GM12878 (cell line): ENCODE measurements around the gene LTBP3. TPM values are rescaled to one million over a fixed set of nuclear protein-coding genes. Genes with fewer than 3 reads are reported as not detected.

ENCODE experiments used
- HDAC6 ChIP-seq: fragments of 200-600 bp; sonication (generic); IDR thresholded peaks from one replicate; pipeline ENCODE4 v1.8.0; 2017; ENCODE audit warnings: antibody characterized with exemption; ENCODE audit not compliant: unreplicated experiment
- IKZF2 ChIP-seq, 2 experiments: fragments of 450-650 bp; IDR thresholded peaks; 2 replicates each; pipeline ENCODE4 v1.6.1; 2017; ENCODE audit warnings: mild to moderate bottlenecking in 2 of 2, moderate library complexity in 2 of 2
- KDM1A ChIP-seq: fragments of 200-600 bp; sonication (generic); IDR thresholded peaks from 2 replicates; pipeline ENCODE4 v1.6.1; 2016; ENCODE audit warnings: borderline replicate concordance
- KLF5 ChIP-seq: fragments of 450-650 bp; IDR thresholded peaks from 2 replicates; pipeline ENCODE4 v1.6.1; 2014; ENCODE audit warnings: mild to moderate bottlenecking; ENCODE audit not compliant: partially characterized antibody
- MYC ChIP-seq: IDR thresholded peaks from 2 replicates; pipeline ENCODE4 v1.6.1; 2011; ENCODE audit warnings: mild to moderate bottlenecking, low read length, moderate library complexity, inconsistent platforms; ENCODE audit not compliant: insufficient read depth, insufficient replicate concordance, insufficient read length, severe bottlenecking
- POLR2A ChIP-seq: IDR thresholded peaks from 2 replicates; pipeline ENCODE4 v1.6.1; 2011; ENCODE audit warnings: low read depth, mild to moderate bottlenecking, low read length
- POLR2AphosphoS2 ChIP-seq: IDR thresholded peaks from 2 replicates; pipeline ENCODE4 v1.6.1; 2011; ENCODE audit warnings: low read depth, mild to moderate bottlenecking, low read length, improper control_type of control experiment, moderate library complexity
- RB1 ChIP-seq: fragments of 450-650 bp; formaldehyde crosslinking; IDR thresholded peaks from 2 replicates; pipeline ENCODE4 v1.6.1; 2017; ENCODE audit warnings: mild to moderate bottlenecking, borderline replicate concordance
- STAT1 ChIP-seq: fragments of 450-650 bp; conservative IDR thresholded peaks from 2 replicates; pipeline ENCODE4 v1.6.1; 2014; ENCODE audit warnings: antibody characterized with exemption, mild to moderate bottlenecking
- SUZ12 ChIP-seq: fragments of 200-600 bp; sonication (generic); IDR thresholded peaks from one replicate; pipeline ENCODE4 v1.6.1; 2018; ENCODE audit warnings: antibody characterized with exemption, mild to moderate bottlenecking; ENCODE audit not compliant: unreplicated experiment
- TCF7 ChIP-seq: IDR thresholded peaks from 2 replicates; pipeline ENCODE4 v1.6.1; 2014; ENCODE audit warnings: antibody characterized with exemption, borderline replicate concordance
- YBX1 ChIP-seq: fragments of 450-650 bp; IDR thresholded peaks from 2 replicates; pipeline ENCODE4 v1.6.1; 2016; ENCODE audit warnings: antibody characterized with exemption
- ZNF217 ChIP-seq: fragments of 450-650 bp; IDR thresholded peaks from 2 replicates; pipeline ENCODE4 v1.6.1; 2017; ENCODE audit warnings: antibody characterized with exemption, mild to moderate bottlenecking
- ZNF274 ChIP-seq: IDR thresholded peaks from one replicate; pipeline ENCODE4 v1.8.0; 2011; ENCODE audit not compliant: insufficient read length, insufficient read depth
- ZNF622 ChIP-seq: fragments of 450-650 bp; IDR thresholded peaks from 2 replicates; pipeline ENCODE4 v1.6.1; 2017; ENCODE audit warnings: mild to moderate bottlenecking, inconsistent platforms
- ZZZ3 ChIP-seq: IDR thresholded peaks from 2 replicates; pipeline ENCODE4 v1.6.1; 2011; ENCODE audit warnings: low read depth; ENCODE audit not compliant: control insufficient read depth, insufficient read length
- polyA plus RNA-seq, 11 experiments: library from polyadenylated mRNA; depleted of rRNA in 4 of 11; unstranded in 6 of 11; stranded (reverse) in 5 of 11; fragments of >200 nt; fragmentation: Nextera tagmentation in 4 of 11; fragmentation: Illumina TruSeq in 1 of 11; extraction: Ambion mirVana in 4 of 11; extraction: Trizol in 1 of 11; gene quantifications; 1 replicate in 1 of 11; 2 replicates in 10 of 11; pipeline versions ENCODE4 v1.2.1 to v1.2.3, GENCODE V29; 2011 to 2016; ENCODE audit warnings: inconsistent platforms in 2 of 11, missing spikeins in 2 of 11, low read depth in 1 of 11
- total RNA-seq, 4 experiments: library from RNA; depleted of rRNA in 3 of 4; stranded (reverse); fragments of >200 nt in 3 of 4; fragmentation: Illumina TruSeq in 1 of 4; extraction: Trizol in 1 of 4; gene quantifications; 2 replicates each; pipeline versions ENCODE4 v1.2.1 to v1.2.3, GENCODE V29; 2013 to 2021
- TF ChIP-seq, protein P1 (sequence below): fragments of 450-650 bp; IDR thresholded peaks from 2 replicates; pipeline ENCODE4 v1.6.1; 2016; ENCODE audit warnings: mild to moderate bottlenecking
- TF ChIP-seq, protein P2 (sequence below): IDR thresholded peaks from 2 replicates; pipeline ENCODE4 v1.6.1; 2012; ENCODE audit warnings: low read depth, low read length, improper control_type of control experiment
- TF ChIP-seq, protein P3 (sequence below): fragments of 450-650 bp; IDR thresholded peaks from 2 replicates; pipeline ENCODE4 v1.6.1; 2014; ENCODE audit warnings: mild to moderate bottlenecking
- TF ChIP-seq, protein P4 (sequence below): IDR thresholded peaks from 2 replicates; pipeline ENCODE4 v1.6.1; 2012; ENCODE audit warnings: low read length, inconsistent platforms
- TF ChIP-seq, protein P5 (sequence below): fragments of 450-650 bp; IDR thresholded peaks from 2 replicates; pipeline ENCODE4 v1.6.1; 2018; ENCODE audit warnings: mild to moderate bottlenecking, low read depth, moderate library complexity; ENCODE audit not compliant: partially characterized antibody
- TF ChIP-seq, protein P6 (sequence below): fragments of 150-350 bp; IDR thresholded peaks from 2 replicates; pipeline ENCODE4 v1.6.1; 2014; ENCODE audit warnings: mild to moderate bottlenecking, low read depth, low read length

LTBP3 gene
- total and polyA plus RNA-seq, 10 of the 15 experiments (the other 5 are each of a cell fraction or from before 2014, with no cell fraction given), result 2.2 to 12.2 (median 6.2) TPM; not detected in 2

DNA sequence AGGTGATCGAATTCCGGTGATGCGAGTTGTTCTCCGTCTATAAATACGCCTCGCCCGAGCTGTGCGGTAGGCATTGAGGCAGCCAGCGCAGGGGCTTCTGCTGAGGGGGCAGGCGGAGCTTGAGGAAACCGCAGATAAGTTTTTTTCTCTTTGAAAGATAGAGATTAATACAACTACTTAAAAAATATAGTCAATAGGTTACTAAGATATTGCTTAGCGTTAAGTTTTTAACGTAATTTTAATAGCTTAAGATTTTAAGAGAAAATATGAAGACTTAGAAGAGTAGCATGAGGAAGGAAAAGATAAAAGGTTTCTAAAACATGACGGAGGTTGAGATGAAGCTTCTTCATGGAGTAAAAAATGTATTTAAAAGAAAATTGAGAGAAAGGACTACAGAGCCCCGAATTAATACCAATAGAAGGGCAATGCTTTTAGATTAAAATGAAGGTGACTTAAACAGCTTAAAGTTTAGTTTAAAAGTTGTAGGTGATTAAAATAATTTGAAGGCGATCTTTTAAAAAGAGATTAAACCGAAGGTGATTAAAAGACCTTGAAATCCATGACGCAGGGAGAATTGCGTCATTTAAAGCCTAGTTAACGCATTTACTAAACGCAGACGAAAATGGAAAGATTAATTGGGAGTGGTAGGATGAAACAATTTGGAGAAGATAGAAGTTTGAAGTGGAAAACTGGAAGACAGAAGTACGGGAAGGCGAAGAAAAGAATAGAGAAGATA is 59.0 kb downstream of the LTBP3 start, which contains the start of gene MALAT1 (continued):
- TF ChIP-seq MYC (no peak), POLR2A (peak; percentile 92), HDAC6 (peak; percentile 62), POLR2AphosphoS2 (peak; percentile 100), ZNF622 (no peak), ZNF217 (no peak), ZZZ3 (no peak), KDM1A (no peak), RB1 (peak; percentile 79; the same call in 1 of the 2 replicates), ZNF274 (no peak), YBX1 (0 out of 2 replicates have a peak, but pooled peaks have one; percentile 31), TCF7 (peak; percentile 81), IKZF2 (IDR thresholded peaks at IDR 0.05) (peak; percentile 8 to 90; a peak in 2 of 4 replicates), KLF5 (peak; percentile 94), STAT1 (peak; percentile 97), SUZ12 (no peak)
- TF ChIP-seq, protein P1, sequence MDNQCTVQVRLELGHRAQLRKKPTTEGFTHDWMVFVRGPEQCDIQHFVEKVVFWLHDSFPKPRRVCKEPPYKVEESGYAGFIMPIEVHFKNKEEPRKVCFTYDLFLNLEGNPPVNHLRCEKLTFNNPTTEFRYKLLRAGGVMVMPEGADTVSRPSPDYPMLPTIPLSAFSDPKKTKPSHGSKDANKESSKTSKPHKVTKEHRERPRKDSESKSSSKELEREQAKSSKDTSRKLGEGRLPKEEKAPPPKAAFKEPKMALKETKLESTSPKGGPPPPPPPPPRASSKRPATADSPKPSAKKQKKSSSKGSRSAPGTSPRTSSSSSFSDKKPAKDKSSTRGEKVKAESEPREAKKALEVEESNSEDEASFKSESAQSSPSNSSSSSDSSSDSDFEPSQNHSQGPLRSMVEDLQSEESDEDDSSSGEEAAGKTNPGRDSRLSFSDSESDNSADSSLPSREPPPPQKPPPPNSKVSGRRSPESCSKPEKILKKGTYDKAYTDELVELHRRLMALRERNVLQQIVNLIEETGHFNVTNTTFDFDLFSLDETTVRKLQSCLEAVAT, result peak; percentile 100
- TF ChIP-seq, protein P2, sequence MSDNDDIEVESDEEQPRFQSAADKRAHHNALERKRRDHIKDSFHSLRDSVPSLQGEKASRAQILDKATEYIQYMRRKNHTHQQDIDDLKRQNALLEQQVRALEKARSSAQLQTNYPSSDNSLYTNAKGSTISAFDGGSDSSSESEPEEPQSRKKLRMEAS, result no peak
- TF ChIP-seq, protein P3, sequence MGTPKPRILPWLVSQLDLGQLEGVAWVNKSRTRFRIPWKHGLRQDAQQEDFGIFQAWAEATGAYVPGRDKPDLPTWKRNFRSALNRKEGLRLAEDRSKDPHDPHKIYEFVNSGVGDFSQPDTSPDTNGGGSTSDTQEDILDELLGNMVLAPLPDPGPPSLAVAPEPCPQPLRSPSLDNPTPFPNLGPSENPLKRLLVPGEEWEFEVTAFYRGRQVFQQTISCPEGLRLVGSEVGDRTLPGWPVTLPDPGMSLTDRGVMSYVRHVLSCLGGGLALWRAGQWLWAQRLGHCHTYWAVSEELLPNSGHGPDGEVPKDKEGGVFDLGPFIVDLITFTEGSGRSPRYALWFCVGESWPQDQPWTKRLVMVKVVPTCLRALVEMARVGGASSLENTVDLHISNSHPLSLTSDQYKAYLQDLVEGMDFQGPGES, result 0 out of 2 replicates have a peak, but pooled peaks have one; percentile 20
- TF ChIP-seq, protein P4, sequence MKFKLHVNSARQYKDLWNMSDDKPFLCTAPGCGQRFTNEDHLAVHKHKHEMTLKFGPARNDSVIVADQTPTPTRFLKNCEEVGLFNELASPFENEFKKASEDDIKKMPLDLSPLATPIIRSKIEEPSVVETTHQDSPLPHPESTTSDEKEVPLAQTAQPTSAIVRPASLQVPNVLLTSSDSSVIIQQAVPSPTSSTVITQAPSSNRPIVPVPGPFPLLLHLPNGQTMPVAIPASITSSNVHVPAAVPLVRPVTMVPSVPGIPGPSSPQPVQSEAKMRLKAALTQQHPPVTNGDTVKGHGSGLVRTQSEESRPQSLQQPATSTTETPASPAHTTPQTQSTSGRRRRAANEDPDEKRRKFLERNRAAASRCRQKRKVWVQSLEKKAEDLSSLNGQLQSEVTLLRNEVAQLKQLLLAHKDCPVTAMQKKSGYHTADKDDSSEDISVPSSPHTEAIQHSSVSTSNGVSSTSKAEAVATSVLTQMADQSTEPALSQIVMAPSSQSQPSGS, result no peak
- TF ChIP-seq, protein P5, sequence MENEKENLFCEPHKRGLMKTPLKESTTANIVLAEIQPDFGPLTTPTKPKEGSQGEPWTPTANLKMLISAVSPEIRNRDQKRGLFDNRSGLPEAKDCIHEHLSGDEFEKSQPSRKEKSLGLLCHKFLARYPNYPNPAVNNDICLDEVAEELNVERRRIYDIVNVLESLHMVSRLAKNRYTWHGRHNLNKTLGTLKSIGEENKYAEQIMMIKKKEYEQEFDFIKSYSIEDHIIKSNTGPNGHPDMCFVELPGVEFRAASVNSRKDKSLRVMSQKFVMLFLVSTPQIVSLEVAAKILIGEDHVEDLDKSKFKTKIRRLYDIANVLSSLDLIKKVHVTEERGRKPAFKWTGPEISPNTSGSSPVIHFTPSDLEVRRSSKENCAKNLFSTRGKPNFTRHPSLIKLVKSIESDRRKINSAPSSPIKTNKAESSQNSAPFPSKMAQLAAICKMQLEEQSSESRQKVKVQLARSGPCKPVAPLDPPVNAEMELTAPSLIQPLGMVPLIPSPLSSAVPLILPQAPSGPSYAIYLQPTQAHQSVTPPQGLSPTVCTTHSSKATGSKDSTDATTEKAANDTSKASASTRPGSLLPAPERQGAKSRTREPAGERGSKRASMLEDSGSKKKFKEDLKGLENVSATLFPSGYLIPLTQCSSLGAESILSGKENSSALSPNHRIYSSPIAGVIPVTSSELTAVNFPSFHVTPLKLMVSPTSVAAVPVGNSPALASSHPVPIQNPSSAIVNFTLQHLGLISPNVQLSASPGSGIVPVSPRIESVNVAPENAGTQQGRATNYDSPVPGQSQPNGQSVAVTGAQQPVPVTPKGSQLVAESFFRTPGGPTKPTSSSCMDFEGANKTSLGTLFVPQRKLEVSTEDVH, result no peak
- TF ChIP-seq, protein P6, sequence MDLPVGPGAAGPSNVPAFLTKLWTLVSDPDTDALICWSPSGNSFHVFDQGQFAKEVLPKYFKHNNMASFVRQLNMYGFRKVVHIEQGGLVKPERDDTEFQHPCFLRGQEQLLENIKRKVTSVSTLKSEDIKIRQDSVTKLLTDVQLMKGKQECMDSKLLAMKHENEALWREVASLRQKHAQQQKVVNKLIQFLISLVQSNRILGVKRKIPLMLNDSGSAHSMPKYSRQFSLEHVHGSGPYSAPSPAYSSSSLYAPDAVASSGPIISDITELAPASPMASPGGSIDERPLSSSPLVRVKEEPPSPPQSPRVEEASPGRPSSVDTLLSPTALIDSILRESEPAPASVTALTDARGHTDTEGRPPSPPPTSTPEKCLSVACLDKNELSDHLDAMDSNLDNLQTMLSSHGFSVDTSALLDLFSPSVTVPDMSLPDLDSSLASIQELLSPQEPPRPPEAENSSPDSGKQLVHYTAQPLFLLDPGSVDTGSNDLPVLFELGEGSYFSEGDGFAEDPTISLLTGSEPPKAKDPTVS, result peak; percentile 87
